Measurements from ENCODE around the gene NAV2.

Gene NAV2

GRCh38 chr11:19832086-19832750 lies 119.6 kb downstream of the NAV2 start:
- DNase-seq (ENCODE audit: low spot score), result no peak

GRCh38 chr11:19832901-19833300 lies 120.3 kb downstream of the NAV2 start:
- DNase-seq (ENCODE audit: low spot score), result no peak

GRCh38 chr11:19834771-19835170 lies 122.1 kb downstream of the NAV2 start:
- DNase-seq (ENCODE audit: low spot score), result no peak

- no peak for DNase-seq (ENCODE audit: low spot score)
These were observed 124.0 kb downstream of the NAV2 start for GRCh38 chr11:19836666-19837065.

GRCh38 chr11:19838994-19839768 lies 126.5 kb downstream of the NAV2 start:
- DNase-seq (ENCODE audit: low spot score), result no peak

- no peak for DNase-seq (ENCODE audit: low spot score)
These were observed 128.3 kb downstream of the NAV2 start for GRCh38 chr11:19840961-19841360.

- no peak for DNase-seq (ENCODE audit: low spot score)
These were observed 129.9 kb downstream of the NAV2 start for GRCh38 chr11:19842505-19842904.

- no peak for DNase-seq (ENCODE audit: low spot score)
These were observed 130.4 kb downstream of the NAV2 start for GRCh38 chr11:19843079-19843478.

- no peak for DNase-seq (ENCODE audit: low spot score)
These were observed 131.4 kb downstream of the NAV2 start for GRCh38 chr11:19844012-19844411.

- no peak for DNase-seq (ENCODE audit: low spot score)
These were observed 132.2 kb downstream of the NAV2 start for GRCh38 chr11:19844806-19845205.

GRCh38 chr11:19845626-19846025 lies 133.0 kb downstream of the NAV2 start:
- DNase-seq (ENCODE audit: low spot score), result no peak

- no peak for DNase-seq (ENCODE audit: low spot score)
These were observed 134.1 kb downstream of the NAV2 start for GRCh38 chr11:19846654-19847305.

GRCh38 chr11:19848219-19848618 lies 135.6 kb downstream of the NAV2 start:
- DNase-seq (ENCODE audit: low spot score), result no peak

GRCh38 chr11:19849107-19849789 lies 136.6 kb downstream of the NAV2 start:
- DNase-seq (ENCODE audit: low spot score), result no peak

- no peak for DNase-seq (ENCODE audit: low spot score)
These were observed 137.4 kb downstream of the NAV2 start for GRCh38 chr11:19849947-19850593.

GRCh38 chr11:19852288-19852687 lies 139.7 kb downstream of the NAV2 start:
- DNase-seq (ENCODE audit: low spot score), result no peak

GRCh38 chr11:19853016-19853415 lies 140.4 kb downstream of the NAV2 start:
- no peak for DNase-seq (ENCODE audit: low spot score)

- no peak for DNase-seq (ENCODE audit: low spot score)
These were observed 141.3 kb downstream of the NAV2 start for GRCh38 chr11:19853920-19854319.

- no peak for DNase-seq (ENCODE audit: low spot score)
These were observed 148.5 kb downstream of the NAV2 start for GRCh38 chr11:19861171-19861570.

GRCh38 chr11:19862091-19862490 lies 149.5 kb downstream of the NAV2 start:
- DNase-seq (ENCODE audit: low spot score), result no peak

- no peak for DNase-seq (ENCODE audit: low spot score)
These were observed 151.8 kb downstream of the NAV2 start for GRCh38 chr11:19864141-19865140.
